ENCODE data around the gene LTF.

DNA sequence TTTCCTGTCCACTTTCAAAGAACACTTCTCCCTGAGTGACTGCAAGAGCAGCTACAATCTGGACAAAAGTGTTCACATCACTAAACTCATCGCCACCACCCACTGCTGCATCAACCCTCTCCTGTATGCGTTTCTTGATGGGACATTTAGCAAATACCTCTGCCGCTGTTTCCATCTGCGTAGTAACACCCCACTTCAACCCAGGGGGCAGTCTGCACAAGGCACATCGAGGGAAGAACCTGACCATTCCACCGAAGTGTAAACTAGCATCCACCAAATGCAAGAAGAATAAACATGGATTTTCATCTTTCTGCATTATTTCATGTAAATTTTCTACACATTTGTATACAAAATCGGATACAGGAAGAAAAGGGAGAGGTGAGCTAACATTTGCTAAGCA is 55.9 kb downstream of the LTF start:
- no peak for TF ChIP-seq EZH2 (IDR thresholded peaks at IDR 0.05; ENCODE audit: insufficient read depth, low read length)
- TF ChIP-seq, protein P1, sequence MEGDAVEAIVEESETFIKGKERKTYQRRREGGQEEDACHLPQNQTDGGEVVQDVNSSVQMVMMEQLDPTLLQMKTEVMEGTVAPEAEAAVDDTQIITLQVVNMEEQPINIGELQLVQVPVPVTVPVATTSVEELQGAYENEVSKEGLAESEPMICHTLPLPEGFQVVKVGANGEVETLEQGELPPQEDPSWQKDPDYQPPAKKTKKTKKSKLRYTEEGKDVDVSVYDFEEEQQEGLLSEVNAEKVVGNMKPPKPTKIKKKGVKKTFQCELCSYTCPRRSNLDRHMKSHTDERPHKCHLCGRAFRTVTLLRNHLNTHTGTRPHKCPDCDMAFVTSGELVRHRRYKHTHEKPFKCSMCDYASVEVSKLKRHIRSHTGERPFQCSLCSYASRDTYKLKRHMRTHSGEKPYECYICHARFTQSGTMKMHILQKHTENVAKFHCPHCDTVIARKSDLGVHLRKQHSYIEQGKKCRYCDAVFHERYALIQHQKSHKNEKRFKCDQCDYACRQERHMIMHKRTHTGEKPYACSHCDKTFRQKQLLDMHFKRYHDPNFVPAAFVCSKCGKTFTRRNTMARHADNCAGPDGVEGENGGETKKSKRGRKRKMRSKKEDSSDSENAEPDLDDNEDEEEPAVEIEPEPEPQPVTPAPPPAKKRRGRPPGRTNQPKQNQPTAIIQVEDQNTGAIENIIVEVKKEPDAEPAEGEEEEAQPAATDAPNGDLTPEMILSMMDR (IDR thresholded peaks at IDR 0.05; ENCODE audit: insufficient read depth, low read depth, low read length): no peak

All from astrocyte (in vitro differentiated cells and primary cell).